ENCODE results near the gene LRIG1.

The LRIG1 gene

DNA sequence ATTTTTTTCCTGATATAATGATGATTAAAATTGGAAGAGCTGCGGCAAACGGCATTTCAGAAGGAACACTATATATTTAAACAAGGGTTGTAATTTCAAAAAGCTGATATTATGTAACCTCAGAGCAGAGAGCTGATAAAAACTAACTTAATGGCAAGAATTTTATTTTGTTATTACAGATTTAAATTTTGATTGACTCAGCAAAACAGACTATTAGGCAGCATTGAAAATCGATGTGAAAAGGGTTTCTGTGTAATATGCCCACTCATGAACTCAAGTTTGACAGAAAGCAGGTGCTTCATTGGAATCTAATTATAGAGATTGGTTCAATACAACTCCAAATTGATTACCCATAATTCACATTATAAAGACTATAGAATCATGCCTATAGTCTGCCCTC, 24.9 kb upstream of the LRIG1 start:
- no peak for TF ChIP-seq CTCF (IDR thresholded peaks at IDR 0.05; ENCODE audit: insufficient read depth, missing control alignments)
- DNase-seq (ENCODE audit: insufficient read length, low spot score), result no peak
- no peak for FAIRE-seq

DNA sequence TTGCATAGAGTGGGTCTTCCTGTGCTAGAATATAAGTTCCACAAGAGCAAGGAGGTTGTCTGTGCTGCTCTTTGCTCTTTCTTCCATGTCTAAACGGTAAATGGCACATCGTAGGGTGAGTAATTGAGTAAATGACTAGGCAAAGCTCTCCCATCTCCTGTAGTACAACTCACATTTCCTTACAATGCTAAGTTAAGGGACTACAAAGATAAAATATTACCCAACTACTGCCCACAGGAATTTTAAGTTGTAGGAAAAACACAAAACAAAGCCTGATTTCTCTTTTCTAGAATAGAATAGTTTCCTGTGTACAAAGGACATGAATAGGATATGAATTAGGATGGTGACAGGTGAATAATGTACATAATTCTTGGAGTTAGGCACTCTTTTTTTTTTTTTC, 19.9 kb upstream of the LRIG1 start:
- no peak for FAIRE-seq
- TF ChIP-seq CTCF (IDR thresholded peaks at IDR 0.05; ENCODE audit: insufficient read depth, missing control alignments), result no peak
- DNase-seq (ENCODE audit: insufficient read length, low spot score), result no peak

DNA sequence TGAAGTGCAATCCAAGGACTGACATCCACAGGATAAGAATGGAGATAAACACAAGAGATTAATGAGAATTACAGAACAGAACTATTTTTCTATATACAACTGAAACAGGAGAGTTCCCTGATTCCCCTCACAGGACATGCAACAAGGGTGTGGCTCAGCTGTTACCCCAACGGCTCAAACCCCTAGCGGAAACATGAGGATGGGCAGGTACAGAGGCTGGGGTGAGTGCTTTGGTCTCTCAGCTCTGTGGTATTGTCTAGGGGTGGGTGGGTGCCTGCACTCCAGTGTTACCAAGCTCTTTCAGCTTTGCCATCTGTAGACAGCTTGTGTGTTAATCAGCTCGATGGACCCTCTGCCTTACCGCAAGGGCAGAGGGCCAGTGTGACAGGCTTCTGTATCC, 17.8 kb upstream of the LRIG1 start:
- FAIRE-seq (no peak), DNase-seq (ENCODE audit: insufficient read length, low spot score) (no peak)
- no peak for TF ChIP-seq CTCF (IDR thresholded peaks at IDR 0.05; ENCODE audit: insufficient read depth, missing control alignments)

GRCh38 chr3:66518126-66518525, 17.3 kb upstream of the LRIG1 start:
- FAIRE-seq (no peak), DNase-seq (ENCODE audit: insufficient read length, low spot score) (no peak)
- TF ChIP-seq CTCF (IDR thresholded peaks at IDR 0.05; ENCODE audit: insufficient read depth, missing control alignments), result no peak

DNA sequence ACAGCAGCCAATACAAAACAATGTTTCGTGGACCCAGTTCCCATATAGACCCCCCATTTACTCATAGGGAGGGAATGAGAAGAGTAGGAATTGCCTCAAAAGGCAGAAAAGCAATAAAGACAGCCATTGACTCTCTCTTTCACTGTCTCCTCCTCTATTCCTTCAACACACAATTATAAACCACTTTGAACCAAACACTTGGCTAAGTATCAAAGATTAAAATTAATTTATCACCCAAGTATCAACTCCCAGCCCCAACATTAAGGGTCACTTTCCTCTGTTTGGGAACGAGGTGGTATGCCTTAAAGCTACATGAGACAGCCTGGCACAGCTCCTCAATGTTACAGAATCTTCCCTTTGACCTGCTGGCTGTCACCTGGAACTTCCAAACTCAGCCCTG, 16.4 kb upstream of the LRIG1 start:
- no peak for FAIRE-seq

GRCh38 chr3:66508461-66508860, 7.6 kb upstream of the LRIG1 start:
- no peak for DNase-seq (ENCODE audit: insufficient read length, low spot score)
- FAIRE-seq, result no peak
- TF ChIP-seq CTCF (IDR thresholded peaks at IDR 0.05; ENCODE audit: insufficient read depth, missing control alignments), result no peak

More for the DNA sequence above, 16.4 kb upstream of the LRIG1 start:
- TF ChIP-seq CTCF (IDR thresholded peaks at IDR 0.05; ENCODE audit: insufficient read depth, missing control alignments), result no peak
- no peak for DNase-seq (ENCODE audit: insufficient read length, low spot score)

- TF ChIP-seq CTCF (IDR thresholded peaks at IDR 0.05; ENCODE audit: insufficient read depth, missing control alignments), result no peak
- no peak for FAIRE-seq
- no peak for DNase-seq (ENCODE audit: insufficient read length, low spot score)
Measured at GRCh38 chr3:66507423-66508260, 6.8 kb upstream of the LRIG1 start.

All from D721Med (cell line).